ENCODE data around the gene OR2Z1.
"Not testable (repeated sequence)": the region's sequence is repeated elsewhere in the genome, so short reads cannot be mapped to it uniquely, and the experiment has no call there.

The OR2Z1 gene

GRCh38 chr19:8703223-8703622, 18.2 kb upstream of the OR2Z1 start:
- DNase-seq: no peak

DNA sequence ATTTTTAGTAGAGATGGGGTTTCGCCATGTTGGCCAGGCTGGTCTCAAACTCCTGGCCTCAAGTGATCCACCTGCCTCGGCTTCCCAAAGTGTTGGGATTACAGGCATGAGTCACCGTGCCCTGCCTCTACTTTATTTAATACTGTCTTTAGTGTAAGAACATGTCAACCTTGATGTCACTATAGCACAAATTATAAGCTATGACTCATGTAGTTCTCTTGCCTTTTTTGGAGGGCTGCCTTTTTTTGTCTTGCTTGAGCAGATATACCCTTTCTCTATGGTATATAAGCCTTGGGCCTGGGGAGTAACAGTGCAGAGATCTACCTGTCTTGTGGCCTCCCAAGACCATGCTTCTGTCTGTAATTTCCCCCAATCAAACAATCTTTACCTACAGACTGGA, 16.1 kb upstream of the OR2Z1 start:
- not testable (repeated sequence) for DNase-seq

DNA sequence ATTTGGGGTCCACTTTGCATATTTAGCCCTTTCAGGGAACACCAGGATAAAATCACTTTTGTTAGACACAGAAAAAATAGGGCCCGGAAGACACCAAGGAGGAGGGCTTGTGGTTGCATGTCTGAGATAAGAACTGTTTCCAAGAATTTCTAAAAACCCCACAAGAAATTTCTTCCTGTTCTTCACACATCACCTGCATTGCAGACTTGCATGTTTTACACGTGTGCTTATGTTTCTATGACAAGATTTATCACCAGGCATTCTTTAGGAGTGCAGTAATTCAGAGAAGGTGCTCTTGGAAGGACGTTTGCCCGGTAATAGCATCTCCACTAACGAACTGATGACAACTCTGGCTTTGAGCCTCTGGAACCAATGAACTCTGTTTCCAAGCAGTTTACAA, 15.7 kb upstream of the OR2Z1 start:
- no peak for DNase-seq

GRCh38 chr19:8710337-8710736, 11.1 kb upstream of the OR2Z1 start:
- not testable (repeated sequence) for DNase-seq

DNA sequence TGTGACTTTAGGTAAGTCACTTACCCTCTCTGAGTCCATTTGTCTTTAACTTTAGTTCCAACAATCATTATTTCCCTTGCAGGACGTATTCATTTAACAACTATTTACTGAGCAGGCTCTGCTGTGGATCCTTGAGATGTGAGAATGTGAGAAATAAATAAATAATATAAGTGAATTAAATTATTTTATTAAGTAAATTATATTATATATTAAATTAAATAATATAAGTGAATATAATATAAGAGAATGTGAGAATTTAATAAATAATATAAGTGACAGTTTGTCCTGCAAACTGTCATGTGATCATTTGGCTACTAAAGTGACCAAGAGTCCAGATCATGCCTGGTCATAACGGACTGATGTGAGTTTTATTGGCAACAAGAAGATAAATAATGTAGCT, 598 bp downstream of the OR2Z1 start:
- no peak for DNase-seq

- no peak for DNase-seq
Observed at GRCh38 chr19:8724276-8724675, 2.8 kb downstream of the OR2Z1 start.

GRCh38 chr19:8731428-8732169, 10.2 kb downstream of the OR2Z1 start:
- no peak for DNase-seq

- no peak for DNase-seq
Observed at GRCh38 chr19:8738377-8738776, 16.9 kb downstream of the OR2Z1 start.

DNA sequence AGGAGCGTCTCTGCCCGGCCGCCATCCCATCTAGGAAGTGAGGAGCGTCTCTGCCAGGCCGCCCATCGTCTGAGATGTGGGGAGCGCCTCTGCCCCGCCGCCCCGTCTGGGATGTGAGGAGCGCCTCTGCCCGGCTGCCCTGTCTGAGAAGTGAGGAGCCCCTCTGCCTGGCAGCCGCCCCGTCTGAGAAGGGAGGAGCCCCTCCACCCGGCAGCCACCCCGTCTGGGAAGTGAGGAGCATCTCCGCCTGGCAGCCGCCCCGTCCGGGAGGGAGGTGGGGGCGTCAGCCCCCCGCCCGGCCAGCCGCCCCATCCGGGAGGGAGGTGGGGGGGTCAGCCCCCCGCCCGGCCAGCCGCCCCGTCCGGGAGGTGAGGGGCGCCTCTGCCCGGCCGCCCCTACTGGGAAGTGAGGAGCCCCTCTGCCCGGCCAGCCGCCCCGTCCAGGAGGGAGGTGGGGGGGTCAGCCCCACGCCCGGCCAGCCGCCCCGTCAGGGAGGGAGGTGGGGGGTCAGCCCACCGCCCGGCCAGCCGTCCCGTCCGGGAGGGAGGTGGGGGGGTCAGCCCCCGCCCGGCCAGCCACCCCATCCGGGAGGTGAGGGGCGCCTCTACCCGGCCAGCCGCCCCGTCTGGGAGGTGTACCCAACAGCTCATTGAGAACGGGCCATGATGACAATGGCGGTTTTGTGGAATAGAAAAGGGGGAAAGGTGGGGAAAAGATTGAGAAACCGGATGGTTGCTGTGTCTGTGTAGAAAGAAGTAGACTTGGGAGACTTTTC, 18.0 kb downstream of the OR2Z1 start:
- not testable (repeated sequence) for DNase-seq

DNA sequence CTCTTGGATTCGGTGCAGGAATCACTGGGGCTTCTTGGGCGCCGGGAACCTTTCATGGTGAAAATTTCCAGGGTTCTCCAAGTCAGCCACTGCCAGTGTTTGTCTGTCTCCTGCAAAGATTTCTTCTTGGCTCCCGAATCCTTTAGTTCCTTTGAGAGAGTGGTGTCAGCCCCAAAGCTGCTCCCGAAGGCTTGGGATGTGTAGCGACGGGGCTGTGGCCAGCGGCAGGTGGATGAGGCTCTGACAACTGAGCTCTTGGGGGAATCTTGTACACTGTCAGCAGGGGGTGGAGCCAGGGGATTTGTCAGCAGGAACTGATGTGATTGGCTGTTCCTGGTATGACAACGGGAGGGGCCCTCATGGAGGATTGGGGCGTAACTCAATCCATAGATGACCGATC, 45.8 kb downstream of the OR2Z1 start:
- not testable (repeated sequence) for DNase-seq

- DNase-seq: not testable (repeated sequence)
Observed at GRCh38 chr19:8769265-8769664, 47.8 kb downstream of the OR2Z1 start.

GRCh38 chr19:8773587-8773986, 52.2 kb downstream of the OR2Z1 start:
- DNase-seq: not testable (repeated sequence)
